Memory B cell (primary cell): ENCODE results near the gene CMIP.

Source experiments
- ATAC-seq: fragments of 150-1000 bp; cut with Tn5 transposase; 2 replicates; pipeline ENCODE4 v1.10.0; 2021; ENCODE audit warnings: low read depth, mild to moderate bottlenecking, moderate library complexity
- DNase-seq, 2 donors: peaks; one replicate each; pipeline ENCODE4 v3.0.0; 2022; ENCODE audit warnings: low spot score in 2 of 2
- H3K27ac Mint-ChIP-seq: one replicate; pipeline ENCODE4 v1.8.0; 2022; ENCODE audit warnings: mild to moderate bottlenecking, moderate library complexity, mixed read lengths
- H3K27me3 Mint-ChIP-seq: one replicate; pipeline ENCODE4 v1.8.0; 2022; ENCODE audit warnings: mixed read lengths
- H3K36me3 Mint-ChIP-seq: one replicate; pipeline ENCODE4 v1.8.0; 2022; ENCODE audit warnings: mild to moderate bottlenecking, mixed read lengths
- H3K4me1 Mint-ChIP-seq: one replicate; pipeline ENCODE4 v1.8.0; 2022; ENCODE audit warnings: mixed read lengths
- H3K4me3 Mint-ChIP-seq: one replicate; pipeline ENCODE4 v1.8.0; 2022; ENCODE audit warnings: mild to moderate bottlenecking, moderate library complexity, mixed read lengths
- H3K9me3 Mint-ChIP-seq: one replicate; pipeline ENCODE4 v1.8.0; 2022; ENCODE audit warnings: mixed read lengths

CMIP gene

GRCh38 chr16:81458149-81458669 lies 13.6 kb downstream of the CMIP start:
- ATAC-seq (no peak), DNase-seq (no peak)
- peaks cover 20% of the 10 kb centered on the region for H3K36me3 Mint-ChIP-seq
- H3K27ac Mint-ChIP-seq = peak overlapping the region; percentile 62
- no peaks in the 10 kb centered on the region for H3K27me3 Mint-ChIP-seq
- peaks cover 52% of the 10 kb centered on the region for H3K4me1 Mint-ChIP-seq
- H3K9me3 Mint-ChIP-seq = no peaks in the 10 kb centered on the region
- no peak overlapping the region for H3K4me3 Mint-ChIP-seq

DNA sequence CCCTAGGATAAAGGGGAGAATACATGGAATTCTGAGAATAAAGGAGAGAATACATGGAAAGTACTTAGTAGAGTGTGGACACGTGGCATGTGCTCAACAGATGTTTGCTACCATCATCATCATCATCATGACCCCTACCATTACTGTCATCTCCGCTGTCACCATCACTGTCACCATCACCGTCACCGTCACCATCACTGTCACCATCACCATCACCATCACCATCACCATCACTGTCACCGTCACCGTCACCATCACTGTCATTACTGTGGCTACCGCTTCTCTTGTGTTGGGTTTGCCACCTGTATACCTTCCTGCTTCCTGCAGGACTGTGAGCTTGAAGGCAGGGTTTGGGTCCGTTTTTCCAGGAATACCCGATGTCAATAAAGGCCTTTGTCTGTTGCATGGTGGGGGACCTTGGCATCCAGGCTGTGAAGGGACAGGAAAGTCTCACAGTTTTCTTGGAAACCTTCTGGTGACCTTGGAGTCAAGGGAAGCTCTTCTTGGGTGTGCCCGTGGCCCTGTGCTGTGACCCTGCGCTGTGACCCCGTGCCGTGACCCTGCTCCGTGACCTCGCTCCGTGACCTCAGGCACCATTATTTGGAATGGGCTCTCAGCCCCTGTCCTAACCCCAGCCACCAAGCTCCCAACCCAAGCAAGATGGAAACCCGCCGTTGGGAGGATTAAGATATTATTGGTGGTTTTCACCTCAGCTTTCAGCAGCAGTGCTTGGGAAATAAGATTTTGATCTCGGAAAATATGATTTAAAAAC lies 14.4 kb downstream of the CMIP start:
- no peak for DNase-seq
- Mint-ChIP-seq H3K27ac (no peak overlapping the region), H3K4me1 (peaks cover 51% of the 10 kb centered on the region), H3K36me3 (peaks cover 20% of the 10 kb centered on the region), H3K9me3 (no peaks in the 10 kb centered on the region), H3K27me3 (no peaks in the 10 kb centered on the region), H3K4me3 (no peak overlapping the region)
- ATAC-seq = no peak

DNA sequence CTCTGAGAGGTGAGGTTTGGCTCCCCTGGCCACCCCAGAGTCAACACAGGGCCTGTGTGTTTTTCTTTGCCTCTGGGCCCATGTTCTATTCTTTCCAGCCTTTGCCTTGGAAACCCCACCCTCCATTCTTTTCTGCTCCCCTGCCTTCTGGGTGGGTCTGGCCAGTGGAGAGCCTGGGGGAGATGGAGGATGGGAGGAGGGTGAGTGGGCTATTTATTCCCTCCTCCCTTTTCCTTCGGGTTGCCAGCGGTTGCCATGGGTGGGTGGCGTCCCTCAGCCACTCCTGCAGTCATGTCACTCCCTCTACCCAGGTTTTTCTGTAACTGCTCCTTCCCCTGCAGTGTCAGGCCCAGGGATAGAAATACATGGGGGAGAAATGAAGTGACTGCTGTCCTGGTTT lies 15.5 kb downstream of the CMIP start:
- Mint-ChIP-seq H3K36me3 (peaks cover 22% of the 10 kb centered on the region), H3K27me3 (no peaks in the 10 kb centered on the region), H3K4me3 (no peak overlapping the region), H3K4me1 (peaks cover 51% of the 10 kb centered on the region), H3K9me3 (no peaks in the 10 kb centered on the region), H3K27ac (peak overlapping the region; percentile 42)
- ATAC-seq (no peak), DNase-seq (no peak)

GRCh38 chr16:81461243-81461642 lies 16.6 kb downstream of the CMIP start:
- ATAC-seq (no peak), DNase-seq (no peak)
- Mint-ChIP-seq H3K36me3 (peaks cover 20% of the 10 kb centered on the region), H3K27ac (peak overlapping the region; percentile 58), H3K27me3 (no peaks in the 10 kb centered on the region), H3K4me1 (peaks cover 51% of the 10 kb centered on the region), H3K9me3 (no peaks in the 10 kb centered on the region), H3K4me3 (no peak overlapping the region)

DNA sequence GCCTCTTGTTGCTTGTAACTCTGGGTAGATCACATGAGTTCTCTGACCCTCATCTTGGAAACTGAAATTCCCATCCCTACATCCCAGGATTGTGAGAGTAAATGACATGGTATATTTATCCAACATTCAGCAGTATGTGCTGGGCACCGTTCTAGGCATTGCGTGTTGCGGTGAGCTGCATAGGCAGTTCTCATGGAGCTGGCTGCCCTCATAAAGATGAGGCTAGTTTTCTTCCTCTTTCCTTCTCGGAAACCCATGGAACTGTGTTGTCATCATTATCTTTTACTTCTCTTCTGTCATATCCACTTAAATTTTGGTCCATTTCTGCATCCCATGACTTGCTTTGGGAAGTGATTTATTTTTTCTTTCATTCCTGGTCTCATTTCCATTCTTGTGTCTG lies 17.2 kb downstream of the CMIP start:
- Mint-ChIP-seq H3K27me3 (no peaks in the 10 kb centered on the region), H3K4me1 (peaks cover 52% of the 10 kb centered on the region), H3K9me3 (no peaks in the 10 kb centered on the region), H3K27ac (peak overlapping the region; percentile 58), H3K4me3 (no peak overlapping the region), H3K36me3 (peaks cover 20% of the 10 kb centered on the region)
- DNase-seq = no peak
- no peak for ATAC-seq

DNA sequence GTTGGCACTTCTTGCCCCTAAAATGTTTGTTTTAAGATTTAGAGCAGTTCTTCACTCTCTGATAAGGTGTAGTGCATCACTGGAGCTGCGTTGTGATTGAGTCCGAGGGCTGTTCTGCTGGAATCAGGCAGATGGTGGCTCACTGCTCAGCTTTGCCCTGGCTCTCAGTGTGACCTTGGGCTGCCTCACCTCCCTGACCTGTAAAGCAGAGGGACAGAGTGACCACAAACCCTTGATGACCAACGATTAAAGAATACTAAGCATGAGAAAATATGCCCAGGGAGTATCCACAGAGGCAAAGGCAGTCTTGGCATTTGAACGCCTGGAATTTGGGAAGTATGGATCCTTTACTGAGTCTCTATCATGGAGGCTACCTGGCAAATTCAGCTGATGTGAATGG lies 18.1 kb downstream of the CMIP start:
- Mint-ChIP-seq H3K27ac (peak overlapping the region; percentile 47), H3K36me3 (peaks cover 14% of the 10 kb centered on the region), H3K27me3 (no peaks in the 10 kb centered on the region), H3K9me3 (no peaks in the 10 kb centered on the region), H3K4me3 (no peak overlapping the region), H3K4me1 (peaks cover 46% of the 10 kb centered on the region)
- no peak for ATAC-seq
- DNase-seq = no peak

DNA sequence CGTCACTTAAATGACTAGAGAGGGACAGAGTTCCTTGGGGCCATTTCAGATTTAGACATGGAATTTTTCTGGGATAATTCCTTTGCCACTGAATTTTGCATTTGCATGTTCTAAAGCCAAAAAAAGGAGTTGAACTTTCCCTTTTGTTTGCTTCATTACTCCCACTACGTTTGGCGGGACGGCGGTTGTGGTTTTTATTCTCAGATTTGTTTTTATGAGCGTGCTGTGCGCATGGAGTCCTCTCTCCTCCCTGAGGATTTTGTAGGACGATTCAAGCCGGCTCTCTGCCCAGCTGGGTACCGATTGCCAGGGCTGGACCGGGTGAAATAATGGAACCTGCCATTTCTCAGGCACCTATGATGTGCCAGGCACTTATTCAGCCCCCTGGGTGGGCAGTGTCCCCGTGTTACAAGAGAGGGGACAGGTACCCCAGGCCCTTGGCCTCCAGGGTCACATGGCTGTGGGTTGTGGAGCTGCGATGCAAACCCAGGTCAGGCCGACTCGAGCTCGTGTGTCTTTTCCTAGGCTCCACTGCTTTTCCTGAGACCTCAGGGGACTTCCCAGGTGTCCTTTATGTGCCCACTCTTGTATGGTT lies 18.8 kb downstream of the CMIP start:
- peaks cover 43% of the 10 kb centered on the region for H3K4me1 Mint-ChIP-seq
- H3K4me3 Mint-ChIP-seq = no peak overlapping the region
- H3K36me3 Mint-ChIP-seq = peaks cover 14% of the 10 kb centered on the region
- ATAC-seq (no peak), DNase-seq (no peak)
- H3K27ac Mint-ChIP-seq = no peak overlapping the region
- H3K9me3 Mint-ChIP-seq = no peaks in the 10 kb centered on the region
- H3K27me3 Mint-ChIP-seq = no peaks in the 10 kb centered on the region

GRCh38 chr16:81464279-81464678 lies 19.7 kb downstream of the CMIP start:
- DNase-seq = no peak
- Mint-ChIP-seq H3K36me3 (peaks cover 8% of the 10 kb centered on the region), H3K9me3 (no peaks in the 10 kb centered on the region), H3K4me3 (no peak overlapping the region), H3K4me1 (peaks cover 40% of the 10 kb centered on the region), H3K27ac (no peak overlapping the region), H3K27me3 (no peaks in the 10 kb centered on the region)
- ATAC-seq = no peak

DNA sequence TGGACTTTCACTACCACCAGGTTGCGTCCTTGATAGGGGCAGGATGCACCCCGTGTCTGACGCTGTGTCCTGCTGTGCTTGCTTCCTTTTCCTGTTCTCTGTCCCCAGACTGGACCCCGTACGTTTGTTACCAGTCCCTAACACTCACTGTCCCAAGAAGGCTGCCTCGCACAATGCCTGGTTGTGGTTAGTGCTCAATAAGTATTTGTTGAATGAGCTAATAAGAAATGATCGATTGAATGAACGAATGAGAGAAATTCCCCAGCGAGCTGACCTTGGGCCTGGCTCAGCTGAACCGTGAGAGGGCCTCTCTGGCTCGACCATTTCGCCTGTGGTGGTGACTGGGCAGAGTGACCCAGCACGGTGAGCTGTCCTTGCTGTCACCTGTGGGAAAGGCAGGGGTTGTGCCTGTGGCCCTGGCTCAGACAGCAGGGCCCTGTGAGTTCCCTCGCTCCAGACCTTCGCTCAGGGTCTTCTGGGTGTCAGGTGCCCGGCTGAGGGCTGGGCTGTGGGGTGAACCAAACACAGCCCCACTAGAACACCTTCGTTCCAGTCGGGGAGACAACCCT lies 20.9 kb downstream of the CMIP start:
- Mint-ChIP-seq H3K27ac (peak overlapping the region; percentile 58), H3K36me3 (peaks cover 7% of the 10 kb centered on the region), H3K4me1 (peaks cover 51% of the 10 kb centered on the region), H3K9me3 (no peaks in the 10 kb centered on the region), H3K27me3 (no peaks in the 10 kb centered on the region), H3K4me3 (no peak overlapping the region)
- DNase-seq (no peak), ATAC-seq (no peak)

GRCh38 chr16:81466356-81466980 lies 21.9 kb downstream of the CMIP start:
- no peak for DNase-seq
- ATAC-seq = no peak
- no peak overlapping the region for H3K4me3 Mint-ChIP-seq
- peaks cover 3% of the 10 kb centered on the region for H3K36me3 Mint-ChIP-seq
- H3K9me3 Mint-ChIP-seq = no peaks in the 10 kb centered on the region
- no peaks in the 10 kb centered on the region for H3K27me3 Mint-ChIP-seq
- peaks cover 50% of the 10 kb centered on the region for H3K4me1 Mint-ChIP-seq
- peak overlapping the region; percentile 68 for H3K27ac Mint-ChIP-seq

- peaks cover 54% of the 10 kb centered on the region for H3K4me1 Mint-ChIP-seq
- H3K27ac Mint-ChIP-seq = peak overlapping the region; percentile 68
- no peaks in the 10 kb centered on the region for H3K9me3 Mint-ChIP-seq
- no peaks in the 10 kb centered on the region for H3K27me3 Mint-ChIP-seq
- ATAC-seq (no peak), DNase-seq (no peak)
- H3K4me3 Mint-ChIP-seq = no peak overlapping the region
- H3K36me3 Mint-ChIP-seq = peaks cover 4% of the 10 kb centered on the region
These were observed 22.5 kb downstream of the CMIP start for GRCh38 chr16:81467072-81467471.

DNA sequence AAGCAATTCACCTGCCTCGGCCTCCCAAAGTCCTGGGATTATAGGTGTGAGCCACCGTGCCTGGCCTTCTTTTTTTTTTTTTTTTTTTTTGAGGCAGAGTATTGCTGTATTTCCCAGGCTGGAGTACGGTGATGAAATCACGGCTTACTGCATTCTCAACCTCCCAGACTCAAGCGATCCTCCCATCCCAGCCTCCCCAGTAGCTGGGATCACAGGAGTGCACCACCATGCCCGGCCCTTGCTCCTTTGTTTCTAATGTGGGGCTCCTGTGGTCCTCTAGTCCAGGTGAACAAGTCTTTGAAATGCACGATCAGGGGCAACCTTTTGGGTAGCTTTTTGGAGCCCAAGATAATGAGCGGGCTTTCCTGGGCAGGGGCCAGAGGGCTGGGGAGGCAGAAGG lies 23.2 kb downstream of the CMIP start:
- Mint-ChIP-seq H3K9me3 (no peaks in the 10 kb centered on the region), H3K4me1 (peaks cover 56% of the 10 kb centered on the region), H3K27ac (peak overlapping the region; percentile 91), H3K4me3 (no peak overlapping the region), H3K36me3 (peaks cover 4% of the 10 kb centered on the region), H3K27me3 (no peaks in the 10 kb centered on the region)
- DNase-seq (no peak), ATAC-seq (no peak)

GRCh38 chr16:81468269-81468902 lies 23.8 kb downstream of the CMIP start:
- peak overlapping the region; percentile 91 for H3K27ac Mint-ChIP-seq
- DNase-seq (no peak), ATAC-seq (no peak)
- no peaks in the 10 kb centered on the region for H3K27me3 Mint-ChIP-seq
- H3K36me3 Mint-ChIP-seq = peaks cover 4% of the 10 kb centered on the region
- no peak overlapping the region for H3K4me3 Mint-ChIP-seq
- H3K9me3 Mint-ChIP-seq = no peaks in the 10 kb centered on the region
- H3K4me1 Mint-ChIP-seq = peaks cover 60% of the 10 kb centered on the region
